Activated naive CD8-positive, alpha-beta T cell treated with anti-CD3 and anti-CD28 coated beads, Interleukin-2, amount 50 U/mL, for 24 hours (primary cell): Measurements from ENCODE around the gene INHBB.

ENCODE experiments used
- ATAC-seq: fragments of 150-1000 bp; cut with Tn5 transposase; one replicate; pipeline ENCODE4 v1.10.0; 2021
- DNase-seq: peaks from one replicate; pipeline ENCODE4 v3.0.0; 2021
- H3K27ac Mint-ChIP-seq: one replicate; pipeline ENCODE4 v1.8.0; 2021; ENCODE audit warnings: mild to moderate bottlenecking, mixed read lengths
- H3K27me3 Mint-ChIP-seq: one replicate; pipeline ENCODE4 v1.8.0; 2021; ENCODE audit warnings: mixed read lengths
- H3K36me3 Mint-ChIP-seq: one replicate; pipeline ENCODE4 v1.8.0; 2021; ENCODE audit warnings: low read depth, mixed read lengths
- H3K4me1 Mint-ChIP-seq: one replicate; pipeline ENCODE4 v1.8.0; 2021; ENCODE audit warnings: mixed read lengths
- H3K4me3 Mint-ChIP-seq: one replicate; pipeline ENCODE4 v1.8.0; 2021; ENCODE audit warnings: mild to moderate bottlenecking, moderate library complexity, mixed read lengths
- H3K9me3 Mint-ChIP-seq: one replicate; pipeline ENCODE4 v1.8.0; 2021; ENCODE audit warnings: mixed read lengths

Gene INHBB

DNA sequence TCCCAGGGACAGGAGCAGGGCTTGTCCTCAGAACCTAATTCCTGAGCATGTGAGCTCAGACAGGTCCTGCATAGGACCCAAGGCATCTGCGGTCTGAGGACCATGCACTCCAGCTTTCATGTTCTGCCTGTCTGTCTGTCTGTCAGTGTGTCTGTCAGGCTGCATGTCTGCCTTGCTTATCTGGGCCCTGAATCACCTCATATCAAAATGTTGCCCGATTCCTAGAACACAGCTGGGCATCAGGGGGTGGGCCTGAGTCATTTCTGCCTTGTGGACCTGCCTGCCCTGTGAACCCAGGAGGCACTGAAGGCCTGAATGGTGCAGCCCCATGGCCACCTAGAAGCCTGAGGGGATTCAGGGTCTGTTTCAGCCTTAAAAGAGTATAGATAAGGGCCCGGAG, 22.1 kb downstream of the INHBB start:
- no peak overlapping the region for H3K27ac Mint-ChIP-seq
- DNase-seq (no peak), ATAC-seq (no peak)
- no peaks in the 10 kb centered on the region for H3K9me3 Mint-ChIP-seq
- no peaks in the 10 kb centered on the region for H3K4me1 Mint-ChIP-seq
- no peaks in the 10 kb centered on the region for H3K27me3 Mint-ChIP-seq
- no peaks in the 10 kb centered on the region for H3K36me3 Mint-ChIP-seq
- H3K4me3 Mint-ChIP-seq = no peak overlapping the region

DNA sequence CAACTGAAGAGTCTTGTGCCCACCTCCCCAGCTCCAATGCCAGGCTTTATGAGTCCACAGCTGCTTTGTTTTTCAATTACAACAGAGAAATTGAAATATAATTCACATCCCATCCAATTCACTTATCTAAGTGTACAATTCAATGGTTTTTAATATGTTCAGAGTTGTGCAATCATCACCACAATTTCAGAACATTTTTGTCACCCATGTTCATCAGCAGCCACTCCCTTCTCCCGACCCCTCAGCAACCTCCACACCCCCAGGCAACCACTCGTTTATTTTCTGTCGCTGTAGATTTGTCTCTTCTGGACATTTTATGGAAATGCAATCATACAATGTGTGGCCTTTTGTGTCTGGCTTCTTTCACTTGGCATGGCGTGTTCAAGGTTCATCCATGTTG, 23.3 kb downstream of the INHBB start:
- no peak overlapping the region for H3K4me3 Mint-ChIP-seq
- H3K4me1 Mint-ChIP-seq = no peaks in the 10 kb centered on the region
- no peaks in the 10 kb centered on the region for H3K27me3 Mint-ChIP-seq
- H3K27ac Mint-ChIP-seq = no peak overlapping the region
- no peak for ATAC-seq
- no peak for DNase-seq
- no peaks in the 10 kb centered on the region for H3K9me3 Mint-ChIP-seq
- H3K36me3 Mint-ChIP-seq = no peaks in the 10 kb centered on the region

DNA sequence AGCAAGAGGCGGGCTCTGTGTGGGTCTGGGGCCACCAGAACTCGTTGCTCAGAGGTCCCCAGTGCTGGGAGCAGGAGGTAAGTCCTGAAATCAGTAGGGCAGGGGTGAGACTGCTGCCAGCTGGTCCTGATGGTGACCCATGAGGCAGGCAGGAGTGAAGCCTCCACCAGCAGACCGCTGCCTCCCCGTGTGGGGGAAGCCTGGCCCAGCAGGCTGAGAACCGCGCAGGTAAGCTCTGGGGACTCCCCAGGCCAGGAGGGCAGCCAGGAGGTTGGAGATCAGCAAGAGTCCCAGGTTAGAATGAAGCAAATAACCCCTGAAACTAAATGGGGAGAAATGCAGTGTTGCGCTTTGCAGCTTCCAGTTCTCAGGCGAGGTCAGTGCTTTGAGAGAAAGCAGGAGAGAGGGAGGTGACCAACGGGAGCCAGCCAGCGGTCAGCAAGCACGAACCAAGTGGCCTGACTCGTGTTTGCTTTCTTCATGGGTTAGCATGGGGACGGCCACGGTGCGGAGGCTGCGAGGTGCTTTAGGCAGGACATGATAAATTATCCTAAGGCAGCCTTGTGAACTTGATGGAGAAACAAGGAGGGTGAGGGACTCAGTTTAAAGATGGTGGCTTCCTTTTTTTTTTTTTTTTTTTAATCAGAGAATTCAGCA, 26.2 kb downstream of the INHBB start:
- H3K27ac Mint-ChIP-seq = no peak overlapping the region
- no peak for DNase-seq
- no peaks in the 10 kb centered on the region for H3K27me3 Mint-ChIP-seq
- H3K9me3 Mint-ChIP-seq = no peaks in the 10 kb centered on the region
- no peaks in the 10 kb centered on the region for H3K4me1 Mint-ChIP-seq
- no peaks in the 10 kb centered on the region for H3K36me3 Mint-ChIP-seq
- H3K4me3 Mint-ChIP-seq = no peak overlapping the region
- no peak for ATAC-seq

DNA sequence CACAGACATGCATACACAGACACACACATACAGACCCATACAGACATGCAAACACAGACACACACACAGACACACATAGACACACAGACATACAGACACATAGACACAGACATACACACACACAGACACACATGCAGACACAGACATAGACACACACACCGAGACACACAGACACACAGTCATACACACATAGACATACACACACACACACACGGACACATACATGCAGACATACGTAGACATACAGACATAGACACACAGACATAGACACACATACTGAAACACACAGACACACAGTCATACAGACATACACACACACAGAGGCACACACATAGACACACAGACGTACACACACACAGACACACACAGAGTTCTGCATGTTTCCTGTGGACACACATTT, 26.9 kb downstream of the INHBB start:
- ATAC-seq (no peak), DNase-seq (no peak)
- Mint-ChIP-seq H3K27ac (no peak overlapping the region), H3K27me3 (peaks cover 2% of the 10 kb centered on the region), H3K4me1 (no peaks in the 10 kb centered on the region), H3K36me3 (no peaks in the 10 kb centered on the region), H3K9me3 (no peaks in the 10 kb centered on the region), H3K4me3 (no peak overlapping the region)

DNA sequence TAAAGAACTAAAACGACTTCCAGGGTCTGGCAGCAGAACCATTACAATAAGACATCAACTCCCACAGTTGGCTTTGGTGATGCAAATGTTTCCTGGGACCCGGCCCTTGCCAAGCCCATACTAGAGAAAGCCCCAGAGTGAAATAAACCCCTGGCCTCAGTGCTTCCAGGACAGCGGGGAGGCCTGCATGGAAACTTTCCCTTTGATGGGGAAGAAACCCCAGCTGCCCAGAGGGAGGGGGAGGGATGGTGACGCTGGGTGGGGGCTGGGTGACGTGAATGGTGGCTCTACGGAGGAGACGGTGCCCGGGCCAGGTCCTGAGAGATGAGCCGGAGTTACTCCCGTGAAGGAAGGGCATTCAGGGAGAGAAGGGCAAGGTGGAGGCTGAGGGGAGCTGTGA, 27.5 kb downstream of the INHBB start:
- Mint-ChIP-seq H3K4me1 (no peaks in the 10 kb centered on the region), H3K36me3 (no peaks in the 10 kb centered on the region), H3K27me3 (peaks cover 2% of the 10 kb centered on the region), H3K4me3 (no peak overlapping the region), H3K27ac (no peak overlapping the region), H3K9me3 (no peaks in the 10 kb centered on the region)
- ATAC-seq (no peak), DNase-seq (no peak)

DNA sequence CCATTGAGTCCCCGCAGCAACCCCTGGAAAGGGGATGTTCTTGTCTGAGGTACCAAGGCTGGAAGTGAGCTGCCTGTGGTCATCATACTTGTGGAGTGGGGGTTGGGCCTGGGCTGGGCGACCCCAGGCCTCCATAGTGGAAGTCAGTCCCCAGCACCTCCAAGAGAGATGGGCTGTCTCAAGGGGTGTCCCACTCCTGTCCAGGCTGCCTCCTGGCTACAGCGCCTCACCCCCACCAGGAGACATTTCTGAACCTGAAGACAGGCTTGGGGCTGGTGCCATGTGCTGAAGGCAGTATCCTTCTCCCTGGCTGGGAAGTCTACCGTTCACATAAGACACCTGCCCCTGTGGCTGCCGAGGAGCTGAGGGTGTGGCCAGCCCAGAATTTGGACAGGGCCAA, 28.9 kb downstream of the INHBB start:
- no peaks in the 10 kb centered on the region for H3K9me3 Mint-ChIP-seq
- no peaks in the 10 kb centered on the region for H3K36me3 Mint-ChIP-seq
- no peak overlapping the region for H3K4me3 Mint-ChIP-seq
- H3K27me3 Mint-ChIP-seq = peaks cover 2% of the 10 kb centered on the region
- DNase-seq (no peak), ATAC-seq (no peak)
- no peak overlapping the region for H3K27ac Mint-ChIP-seq
- no peaks in the 10 kb centered on the region for H3K4me1 Mint-ChIP-seq

DNA sequence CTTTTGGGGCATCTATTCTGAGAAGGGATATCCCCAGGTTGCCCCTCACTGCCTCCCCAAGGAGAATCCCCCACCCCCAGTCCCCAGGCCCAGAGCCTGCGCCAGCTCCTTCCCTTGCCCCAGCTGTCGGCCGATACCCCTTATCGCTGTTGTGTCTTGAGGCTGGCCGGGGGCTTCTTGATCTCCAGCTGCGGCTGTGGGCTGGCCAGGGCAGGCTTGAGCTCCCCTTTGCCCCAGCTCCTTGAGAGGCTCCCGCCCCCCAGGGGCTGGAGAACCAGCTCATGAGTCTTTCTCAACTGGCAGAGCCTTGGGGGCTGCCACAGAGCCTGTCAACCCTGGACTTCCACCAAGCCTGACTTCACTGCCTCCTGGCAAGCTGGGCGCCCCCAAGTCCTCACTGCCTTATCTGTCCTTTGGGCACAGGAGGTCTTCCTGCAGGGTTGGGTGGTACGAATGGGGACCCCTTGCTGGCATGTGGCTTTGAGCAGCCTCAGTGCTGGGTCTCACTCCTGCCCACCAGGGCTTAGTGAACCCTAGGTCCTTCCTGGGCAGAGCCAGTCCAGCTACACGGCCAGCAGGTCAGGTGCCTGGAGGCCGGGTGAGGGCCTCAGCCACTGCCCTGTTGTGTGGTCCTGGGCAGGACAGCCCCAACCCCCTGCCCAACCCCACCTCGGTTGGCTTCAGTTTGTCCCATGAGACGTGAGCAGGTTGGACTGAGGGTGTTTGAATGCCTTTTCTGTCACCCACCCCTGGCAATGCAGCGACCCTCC, 29.5 kb downstream of the INHBB start:
- ATAC-seq = no peak
- Mint-ChIP-seq H3K4me3 (no peak overlapping the region), H3K36me3 (no peaks in the 10 kb centered on the region), H3K4me1 (no peaks in the 10 kb centered on the region), H3K9me3 (no peaks in the 10 kb centered on the region), H3K27me3 (peaks cover 2% of the 10 kb centered on the region), H3K27ac (no peak overlapping the region)
- no peak for DNase-seq

DNA sequence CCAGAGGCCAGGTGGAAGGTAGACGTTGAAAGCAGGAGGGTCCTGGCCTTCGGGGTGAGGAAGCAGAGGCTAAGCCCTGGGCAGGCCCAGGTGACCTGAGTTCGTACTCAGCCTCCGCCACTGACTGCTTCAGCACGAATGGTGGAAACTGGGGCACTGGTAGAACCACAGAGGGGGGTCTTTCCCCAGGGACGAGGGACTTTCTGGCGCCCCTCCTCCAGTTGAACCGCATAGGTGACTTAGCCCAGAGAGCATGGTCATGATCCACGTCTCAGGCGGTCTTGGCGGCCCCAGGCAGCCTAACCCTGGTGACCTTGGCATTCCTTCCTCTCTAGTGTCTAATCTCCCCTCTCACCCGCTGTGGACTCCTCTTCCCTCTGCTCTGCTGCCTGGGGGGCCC, 30.2 kb downstream of the INHBB start:
- Mint-ChIP-seq H3K4me3 (no peak overlapping the region), H3K4me1 (no peaks in the 10 kb centered on the region), H3K9me3 (no peaks in the 10 kb centered on the region), H3K27ac (no peak overlapping the region), H3K27me3 (peaks cover 2% of the 10 kb centered on the region), H3K36me3 (no peaks in the 10 kb centered on the region)
- ATAC-seq (no peak), DNase-seq (no peak)

DNA sequence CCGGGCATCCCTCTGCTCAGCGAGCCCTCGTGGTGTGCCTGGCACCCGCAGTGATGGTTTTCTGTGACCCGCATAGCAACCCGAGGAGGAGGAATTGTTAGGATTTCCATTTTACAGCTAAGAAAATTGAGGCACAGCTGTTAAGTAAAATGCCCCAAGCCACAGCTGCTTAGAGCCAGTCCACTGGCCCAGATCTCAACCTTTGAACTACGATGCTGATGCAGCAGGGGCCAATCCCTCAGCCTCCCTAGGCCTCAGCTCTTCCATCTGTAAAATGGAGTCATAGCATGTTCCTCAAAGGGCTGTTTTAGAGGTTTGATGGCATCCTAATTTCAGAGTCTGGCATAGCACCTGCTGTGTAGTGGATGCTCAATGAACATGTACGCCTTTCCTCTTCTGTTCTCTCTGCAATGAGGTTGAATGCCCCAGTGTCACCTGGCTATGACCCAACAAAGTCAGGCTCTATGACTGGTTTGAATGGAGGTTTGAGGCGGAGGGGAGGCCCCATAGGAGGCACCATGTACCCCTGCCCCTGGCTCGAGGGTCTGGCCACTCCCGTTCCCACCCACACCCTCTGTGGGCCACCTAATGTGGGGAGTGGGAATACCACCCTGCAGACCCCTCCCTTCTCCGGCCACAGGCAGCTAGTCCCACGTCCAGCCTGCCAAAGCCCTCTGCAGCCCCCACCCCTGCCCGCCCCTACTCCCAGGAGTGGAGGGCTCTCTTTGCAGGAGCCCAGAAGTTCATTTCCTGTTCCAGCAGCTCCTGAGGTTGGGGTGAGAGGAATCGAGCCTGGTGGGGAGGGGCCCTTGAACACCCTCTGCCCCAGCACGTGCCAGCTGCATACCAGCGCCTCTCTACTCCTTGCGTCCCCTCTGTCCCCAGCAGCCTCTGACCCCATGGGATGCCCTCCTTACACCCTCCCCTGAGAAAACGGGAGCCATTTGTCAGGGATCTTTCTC, 31.0 kb downstream of the INHBB start:
- H3K4me3 Mint-ChIP-seq = no peak overlapping the region
- ATAC-seq (no peak), DNase-seq (no peak)
- peaks cover 2% of the 10 kb centered on the region for H3K27me3 Mint-ChIP-seq
- no peak overlapping the region for H3K27ac Mint-ChIP-seq
- no peaks in the 10 kb centered on the region for H3K4me1 Mint-ChIP-seq
- H3K36me3 Mint-ChIP-seq = no peaks in the 10 kb centered on the region
- no peaks in the 10 kb centered on the region for H3K9me3 Mint-ChIP-seq

DNA sequence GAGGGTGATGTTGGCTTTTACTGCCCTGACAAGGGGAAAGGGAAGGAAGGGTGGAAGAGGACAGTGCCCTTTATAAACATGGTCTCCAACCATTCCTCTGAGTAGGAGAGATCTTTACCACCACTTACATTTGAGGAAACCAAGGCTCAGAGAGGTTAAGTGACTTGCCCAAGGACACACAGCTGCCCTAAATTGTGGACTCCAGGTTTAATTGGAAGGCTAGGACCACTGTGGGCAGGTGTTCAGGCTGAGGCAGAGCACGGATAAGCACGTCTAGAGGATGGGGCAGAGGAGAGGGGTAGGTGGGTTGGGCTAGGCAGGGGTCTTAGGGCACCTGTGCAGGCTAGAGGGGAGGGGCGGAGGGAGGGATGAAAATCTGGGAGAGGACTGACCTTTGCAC, 32.7 kb downstream of the INHBB start:
- no peak overlapping the region for H3K27ac Mint-ChIP-seq
- no peaks in the 10 kb centered on the region for H3K36me3 Mint-ChIP-seq
- DNase-seq = no peak
- H3K4me1 Mint-ChIP-seq = no peaks in the 10 kb centered on the region
- no peaks in the 10 kb centered on the region for H3K9me3 Mint-ChIP-seq
- no peak for ATAC-seq
- H3K4me3 Mint-ChIP-seq = no peak overlapping the region
- H3K27me3 Mint-ChIP-seq = peaks cover 2% of the 10 kb centered on the region

DNA sequence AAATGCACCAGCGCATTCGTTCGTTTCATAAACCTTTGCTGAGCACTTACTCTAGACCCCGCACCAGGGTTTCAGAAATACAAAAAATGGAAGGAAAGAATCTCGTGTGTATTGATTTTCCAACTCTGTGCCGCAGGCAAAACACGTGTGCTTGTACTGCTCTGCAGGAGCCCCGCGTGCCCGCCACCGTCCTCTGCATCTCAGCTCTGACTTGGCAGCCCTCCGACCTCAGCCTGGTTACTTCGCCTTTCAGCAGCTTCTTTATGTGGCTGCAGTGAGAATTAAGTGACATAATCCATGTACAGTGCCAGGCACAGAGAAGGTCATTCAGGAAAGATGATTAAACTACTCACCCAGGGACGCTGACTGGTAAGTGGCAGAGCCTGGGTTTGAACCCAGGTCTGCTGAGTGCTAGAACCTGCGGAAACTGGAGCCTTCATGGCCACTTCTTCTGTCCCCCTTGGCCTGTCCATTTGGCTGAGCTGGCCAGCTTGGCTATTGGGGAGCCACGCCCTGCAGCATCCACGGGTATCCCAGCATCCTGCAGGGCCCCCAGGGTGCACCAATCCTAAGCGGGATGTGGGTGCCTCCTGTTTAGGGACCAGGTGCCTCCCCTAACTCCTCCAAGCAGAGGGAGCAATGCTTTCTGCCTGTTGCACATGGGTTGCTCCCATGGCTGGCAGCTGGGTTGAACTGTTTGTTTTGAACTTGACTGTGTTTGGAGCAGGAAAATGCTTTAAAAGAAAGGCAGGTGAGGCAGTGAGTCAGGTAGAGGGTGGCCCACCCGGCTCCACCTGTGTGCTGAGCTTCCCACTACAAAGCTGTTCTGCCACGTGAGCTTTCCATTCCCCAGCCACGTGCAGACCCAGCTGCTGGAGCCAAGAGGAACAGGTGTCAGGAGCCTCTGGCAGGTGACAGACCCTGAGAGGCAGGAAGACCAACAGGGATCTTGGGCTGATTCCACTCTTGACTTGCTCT, 34.3 kb downstream of the INHBB start:
- H3K27me3 Mint-ChIP-seq = peaks cover 2% of the 10 kb centered on the region
- no peak for ATAC-seq
- H3K4me1 Mint-ChIP-seq = no peaks in the 10 kb centered on the region
- H3K36me3 Mint-ChIP-seq = no peaks in the 10 kb centered on the region
- no peak overlapping the region for H3K27ac Mint-ChIP-seq
- no peak overlapping the region for H3K4me3 Mint-ChIP-seq
- no peaks in the 10 kb centered on the region for H3K9me3 Mint-ChIP-seq
- DNase-seq = no peak

DNA sequence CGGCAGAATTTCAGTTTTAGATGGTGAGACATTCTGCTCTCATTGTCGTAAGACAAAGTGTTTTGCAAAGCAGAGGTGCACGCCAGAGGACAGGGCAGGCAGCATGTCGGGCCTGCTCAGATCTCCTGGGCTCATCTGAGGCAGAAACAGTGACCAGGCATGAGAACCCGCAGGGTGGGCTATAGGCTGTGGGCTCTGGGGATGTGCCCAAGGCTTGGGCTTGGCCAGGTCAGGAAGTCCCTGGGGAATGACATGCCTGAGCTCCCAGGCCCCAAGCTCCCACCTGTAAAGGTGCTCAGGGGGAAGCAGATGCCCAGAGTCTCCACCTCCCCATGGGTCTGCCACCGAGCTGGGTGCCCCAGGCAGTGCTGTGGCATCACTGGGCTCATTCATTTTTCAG, 35.3 kb downstream of the INHBB start:
- H3K4me1 Mint-ChIP-seq = no peaks in the 10 kb centered on the region
- DNase-seq (no peak), ATAC-seq (no peak)
- H3K27ac Mint-ChIP-seq = no peak overlapping the region
- H3K27me3 Mint-ChIP-seq = peaks cover 2% of the 10 kb centered on the region
- H3K9me3 Mint-ChIP-seq = no peaks in the 10 kb centered on the region
- no peaks in the 10 kb centered on the region for H3K36me3 Mint-ChIP-seq
- H3K4me3 Mint-ChIP-seq = no peak overlapping the region

DNA sequence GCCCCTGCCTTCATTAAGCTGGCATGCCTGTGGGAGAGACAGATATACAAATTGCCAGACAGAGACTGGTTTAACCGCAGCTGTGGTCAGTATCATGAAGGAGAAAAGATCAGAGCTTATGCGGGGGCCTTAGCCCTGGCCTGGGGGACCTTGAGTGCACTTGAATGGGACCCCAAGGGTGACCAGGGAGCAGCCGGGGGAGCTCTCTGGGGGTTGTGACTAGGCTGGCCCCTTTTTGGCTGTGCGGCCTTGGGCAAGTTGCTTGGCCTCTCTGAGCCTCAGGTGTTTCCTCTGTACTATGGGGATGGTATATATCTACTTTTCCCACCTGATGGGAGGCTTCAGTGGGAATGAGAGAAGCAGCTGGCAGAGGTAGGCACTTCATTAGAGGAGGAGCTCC, 35.7 kb downstream of the INHBB start:
- ATAC-seq = no peak
- no peak for DNase-seq
- peaks cover 2% of the 10 kb centered on the region for H3K27me3 Mint-ChIP-seq
- H3K27ac Mint-ChIP-seq = no peak overlapping the region
- H3K9me3 Mint-ChIP-seq = no peaks in the 10 kb centered on the region
- no peak overlapping the region for H3K4me3 Mint-ChIP-seq
- no peaks in the 10 kb centered on the region for H3K4me1 Mint-ChIP-seq
- no peaks in the 10 kb centered on the region for H3K36me3 Mint-ChIP-seq

DNA sequence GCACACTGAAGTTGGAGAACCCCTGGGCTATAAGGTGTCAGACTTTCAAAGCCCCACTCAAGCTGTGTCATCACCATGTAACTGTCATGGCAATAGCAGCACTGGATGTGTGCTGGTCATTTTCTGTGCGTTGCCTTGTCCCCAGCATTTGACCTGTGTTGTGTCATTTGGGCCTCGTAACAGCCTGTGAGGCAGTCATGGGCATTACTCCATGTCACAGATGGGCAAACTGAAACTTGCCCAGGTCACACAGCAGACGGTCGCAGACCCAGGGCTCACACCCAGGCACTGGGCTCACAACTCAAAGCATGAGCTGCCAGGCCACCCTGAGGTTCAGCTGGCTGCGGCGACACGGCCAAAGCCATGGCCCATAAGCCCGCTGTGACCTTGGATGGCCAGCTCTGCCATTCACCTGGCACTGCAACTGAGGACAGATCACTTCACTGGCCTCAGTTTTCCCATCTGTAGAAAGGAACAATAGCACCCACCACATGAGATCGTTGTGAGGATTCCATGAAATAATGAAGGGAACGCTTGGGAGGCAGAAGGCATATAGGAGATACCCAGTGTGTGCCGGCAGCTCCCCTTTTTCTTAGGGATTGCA, 36.7 kb downstream of the INHBB start:
- Mint-ChIP-seq H3K9me3 (no peaks in the 10 kb centered on the region), H3K27me3 (peaks cover under 1% of the 10 kb centered on the region), H3K4me1 (no peaks in the 10 kb centered on the region), H3K4me3 (no peak overlapping the region), H3K27ac (no peak overlapping the region), H3K36me3 (no peaks in the 10 kb centered on the region)
- ATAC-seq (no peak), DNase-seq (no peak)
